Measurements from ENCODE around the gene TMEM258.

DNA sequence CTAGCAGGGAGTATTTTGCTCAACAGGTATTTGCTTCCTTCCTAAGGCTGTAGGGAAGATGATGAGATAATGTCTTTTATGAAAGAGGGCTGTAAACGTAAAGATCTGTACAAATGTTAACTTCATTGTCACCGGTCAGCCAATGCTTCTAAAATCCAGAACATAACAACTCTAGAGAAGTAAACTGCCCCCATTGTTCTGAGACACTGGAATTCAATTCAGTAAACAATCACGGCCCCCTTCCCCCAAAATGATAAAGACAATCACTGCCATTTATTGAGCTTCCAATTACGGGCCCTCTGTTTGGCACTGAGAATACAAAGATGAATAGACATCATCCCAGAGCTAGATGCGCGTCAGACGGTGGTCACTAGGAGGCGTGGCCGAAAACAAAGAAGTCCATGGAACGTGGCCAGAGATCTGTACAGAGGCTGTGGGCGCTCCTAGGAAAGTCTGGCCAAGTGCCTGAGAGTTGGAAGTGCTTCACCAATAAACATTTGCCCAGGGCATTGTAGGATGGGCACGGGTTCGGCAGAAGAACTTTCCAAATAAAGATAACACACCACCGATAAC lies 576 bp downstream of the TMEM258 start:
- TF ChIP-seq EZH2phosphoT487 (IDR thresholded peaks at IDR 0.05) (no peak), EZH2 (IDR thresholded peaks at IDR 0.05) (no peak)
- TF ChIP-seq, protein P1, sequence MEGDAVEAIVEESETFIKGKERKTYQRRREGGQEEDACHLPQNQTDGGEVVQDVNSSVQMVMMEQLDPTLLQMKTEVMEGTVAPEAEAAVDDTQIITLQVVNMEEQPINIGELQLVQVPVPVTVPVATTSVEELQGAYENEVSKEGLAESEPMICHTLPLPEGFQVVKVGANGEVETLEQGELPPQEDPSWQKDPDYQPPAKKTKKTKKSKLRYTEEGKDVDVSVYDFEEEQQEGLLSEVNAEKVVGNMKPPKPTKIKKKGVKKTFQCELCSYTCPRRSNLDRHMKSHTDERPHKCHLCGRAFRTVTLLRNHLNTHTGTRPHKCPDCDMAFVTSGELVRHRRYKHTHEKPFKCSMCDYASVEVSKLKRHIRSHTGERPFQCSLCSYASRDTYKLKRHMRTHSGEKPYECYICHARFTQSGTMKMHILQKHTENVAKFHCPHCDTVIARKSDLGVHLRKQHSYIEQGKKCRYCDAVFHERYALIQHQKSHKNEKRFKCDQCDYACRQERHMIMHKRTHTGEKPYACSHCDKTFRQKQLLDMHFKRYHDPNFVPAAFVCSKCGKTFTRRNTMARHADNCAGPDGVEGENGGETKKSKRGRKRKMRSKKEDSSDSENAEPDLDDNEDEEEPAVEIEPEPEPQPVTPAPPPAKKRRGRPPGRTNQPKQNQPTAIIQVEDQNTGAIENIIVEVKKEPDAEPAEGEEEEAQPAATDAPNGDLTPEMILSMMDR (IDR thresholded peaks at IDR 0.05), result peak; percentile 16

Data from neural progenitor cell (in vitro differentiated cells).